GM10266 (cell line): ENCODE measurements around the gene ZNF777.
"Not testable (repeated sequence)": the region's sequence is repeated elsewhere in the genome, so short reads cannot be mapped to it uniquely, and the experiment has no call there.

Experiments
- DNase-seq: peaks from one replicate; pipeline ENCODE4 v3.0.0; 2012; ENCODE audit errors: extremely low spot score
- TF ChIP-seq, protein P1 (sequence below): IDR thresholded peaks from 2 replicates; pipeline ENCODE4 v1.5.1; 2012; ENCODE audit warnings: mild to moderate bottlenecking, low read depth; ENCODE audit not compliant: control insufficient read depth, insufficient read depth; ENCODE audit errors: missing control alignments

ZNF777 gene

GRCh38 chr7:149448961-149449360, 11.9 kb downstream of the ZNF777 start:
- DNase-seq, result no peak
- TF ChIP-seq, protein P1, sequence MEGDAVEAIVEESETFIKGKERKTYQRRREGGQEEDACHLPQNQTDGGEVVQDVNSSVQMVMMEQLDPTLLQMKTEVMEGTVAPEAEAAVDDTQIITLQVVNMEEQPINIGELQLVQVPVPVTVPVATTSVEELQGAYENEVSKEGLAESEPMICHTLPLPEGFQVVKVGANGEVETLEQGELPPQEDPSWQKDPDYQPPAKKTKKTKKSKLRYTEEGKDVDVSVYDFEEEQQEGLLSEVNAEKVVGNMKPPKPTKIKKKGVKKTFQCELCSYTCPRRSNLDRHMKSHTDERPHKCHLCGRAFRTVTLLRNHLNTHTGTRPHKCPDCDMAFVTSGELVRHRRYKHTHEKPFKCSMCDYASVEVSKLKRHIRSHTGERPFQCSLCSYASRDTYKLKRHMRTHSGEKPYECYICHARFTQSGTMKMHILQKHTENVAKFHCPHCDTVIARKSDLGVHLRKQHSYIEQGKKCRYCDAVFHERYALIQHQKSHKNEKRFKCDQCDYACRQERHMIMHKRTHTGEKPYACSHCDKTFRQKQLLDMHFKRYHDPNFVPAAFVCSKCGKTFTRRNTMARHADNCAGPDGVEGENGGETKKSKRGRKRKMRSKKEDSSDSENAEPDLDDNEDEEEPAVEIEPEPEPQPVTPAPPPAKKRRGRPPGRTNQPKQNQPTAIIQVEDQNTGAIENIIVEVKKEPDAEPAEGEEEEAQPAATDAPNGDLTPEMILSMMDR, result no peak

DNA sequence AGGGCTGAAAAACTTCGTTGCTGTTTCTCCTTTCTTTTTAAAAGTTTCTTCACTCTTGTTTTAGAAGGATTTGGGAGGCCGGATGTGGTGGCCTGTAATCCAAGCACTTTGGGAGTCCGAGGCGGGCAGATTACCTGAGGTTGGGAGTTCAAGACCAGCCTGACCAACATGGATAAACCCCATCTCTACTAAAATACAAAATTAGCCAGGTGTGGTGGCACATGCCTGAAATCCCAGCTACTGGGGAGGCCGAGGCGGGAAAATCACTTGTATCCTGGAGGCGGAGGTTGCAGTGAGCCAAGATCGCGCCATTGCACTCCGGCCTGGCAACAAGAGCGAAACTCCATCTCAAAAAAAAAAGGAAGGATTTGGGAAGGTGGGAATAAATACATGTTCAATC, 14.8 kb downstream of the ZNF777 start:
- DNase-seq, result not testable (repeated sequence)

DNA sequence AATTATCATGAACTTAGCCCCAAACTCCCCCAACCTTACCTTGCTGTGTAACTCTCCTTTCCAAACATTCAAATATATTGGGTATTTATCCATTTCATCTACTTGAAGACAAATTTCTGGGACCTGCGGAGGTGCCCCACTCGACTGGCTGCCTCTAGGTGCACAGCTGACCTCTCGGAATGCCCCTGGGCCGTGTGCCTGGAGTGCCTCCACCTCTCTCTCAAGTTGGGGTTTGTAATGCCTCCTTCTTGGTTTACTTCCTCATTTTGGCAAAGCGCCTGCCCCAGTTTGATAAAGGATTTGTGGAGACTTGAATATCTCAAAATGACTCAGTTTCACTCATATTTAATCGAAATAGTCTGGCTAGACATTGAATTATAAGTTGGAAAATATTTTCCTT, 16.6 kb downstream of the ZNF777 start:
- DNase-seq, result no peak
- TF ChIP-seq, protein P1, result no peak

DNA sequence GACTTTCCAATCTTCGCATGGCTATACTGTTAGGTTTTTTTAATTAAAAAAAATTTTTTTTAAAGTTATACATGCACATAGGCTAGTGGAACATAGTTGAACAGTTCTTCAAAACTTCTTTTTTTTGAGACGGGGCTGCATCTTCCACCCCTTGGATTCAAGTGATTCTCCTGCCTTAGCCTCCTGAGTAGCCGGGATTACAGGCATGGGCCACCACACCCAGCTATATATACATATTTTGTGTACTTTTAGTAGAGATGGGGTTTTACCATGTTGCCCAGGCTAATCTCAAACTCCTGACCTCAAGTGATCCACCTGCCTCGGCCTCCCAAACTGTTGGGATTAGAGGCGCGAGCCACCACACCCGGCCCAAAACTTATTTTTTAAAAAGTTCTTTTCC, 17.3 kb downstream of the ZNF777 start:
- DNase-seq, result no peak
- TF ChIP-seq, protein P1, result no peak

DNA sequence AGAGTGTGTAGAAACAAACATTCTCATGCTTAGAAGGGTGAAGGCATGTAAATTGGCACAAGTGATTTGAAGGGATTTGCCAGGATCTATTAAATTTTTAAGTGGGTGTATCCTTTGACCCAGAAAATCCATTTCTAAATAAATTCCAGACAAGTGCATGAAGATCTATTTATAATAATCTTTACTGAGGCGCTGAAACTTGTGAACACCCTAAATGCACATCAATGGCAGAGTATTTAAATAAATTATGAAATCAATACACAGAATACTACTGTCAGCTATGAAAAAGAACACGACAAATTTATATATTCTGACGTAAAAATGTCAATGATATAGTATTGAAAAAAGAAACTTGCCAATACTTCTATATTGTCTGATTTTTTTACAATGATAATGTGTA, 17.9 kb downstream of the ZNF777 start:
- no peak for DNase-seq
- TF ChIP-seq, protein P1, result no peak

DNA sequence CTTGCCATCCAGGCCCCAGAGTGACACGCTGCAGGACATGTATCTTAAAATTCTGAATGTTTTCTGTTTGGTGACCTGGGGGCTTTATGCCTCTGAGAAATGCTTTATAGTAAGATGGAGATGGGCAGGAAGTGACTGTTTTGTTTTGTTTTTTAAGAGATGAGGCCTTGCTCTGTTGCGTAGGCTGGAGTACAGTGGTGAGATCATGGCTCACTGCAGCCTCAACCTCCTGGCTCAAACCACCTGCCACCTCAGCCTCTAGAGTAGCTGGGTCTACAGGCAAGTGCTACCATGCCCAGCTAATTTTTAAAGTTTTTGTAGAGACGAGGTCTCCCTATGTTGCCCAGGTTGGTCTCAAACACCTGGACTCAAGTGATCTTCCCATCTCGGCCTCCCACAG, 20.6 kb downstream of the ZNF777 start:
- TF ChIP-seq, protein P1, result no peak

GRCh38 chr7:149436358-149436757, 24.5 kb downstream of the ZNF777 start:
- TF ChIP-seq, protein P1, result no peak
- DNase-seq, result no peak

More for the DNA sequence above, 20.6 kb downstream of the ZNF777 start:
- no peak for DNase-seq

DNA sequence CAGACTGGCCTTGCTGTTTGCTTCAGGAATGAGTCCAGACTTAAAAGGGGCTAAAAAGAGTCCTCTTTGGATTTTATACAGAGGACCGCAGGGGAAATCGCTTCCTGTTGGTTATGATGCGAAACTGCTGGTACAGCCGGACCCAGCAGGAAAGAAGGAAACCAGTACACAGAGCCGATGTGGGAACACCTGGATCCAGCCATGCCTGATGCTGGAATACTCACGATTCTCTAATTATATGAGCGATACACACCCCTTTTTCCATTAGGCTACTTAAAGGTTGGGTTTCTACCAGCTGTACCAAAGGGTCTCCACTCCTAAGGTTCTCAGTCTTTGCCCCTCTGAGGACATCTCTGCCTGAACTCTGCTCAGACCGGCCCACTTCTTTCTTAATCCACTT, 27.7 kb downstream of the ZNF777 start:
- TF ChIP-seq, protein P1, result no peak
- DNase-seq, result no peak
